Activated CD8-positive, alpha-beta T cell treated with anti-CD3 and anti-CD28 coated beads for 36 hours (primary cell): ENCODE data around the gene KYNU. TPM values are rescaled to one million over a fixed set of nuclear protein-coding genes. Genes with fewer than 3 reads are reported as not detected.

Source experiments
- ATAC-seq: fragments of 200-7000 bp; cut with Tn5 transposase; one replicate; pipeline ENCODE4 v1.10.0; 2021; ENCODE audit warnings: mild to moderate bottlenecking, moderate library complexity
- CTCF ChIA-PET: fragments of 350-600 bp; sonication (Branson Sonifier 250); formaldehyde crosslinking; loops from one replicate; lab custom pipeline; 2021; ENCODE audit warnings: antibody characterized with exemption; lab: Charles Lee
- POLR2A ChIA-PET: fragments of 350-600 bp; sonication (Branson Sonifier 250); formaldehyde crosslinking; loops from one replicate; lab custom pipeline; 2021; ENCODE audit warnings: antibody characterized with exemption; lab: Charles Lee
- DNase-seq: peaks from one replicate; pipeline ENCODE4 v3.0.0-alpha.2; 2020
- H3K27ac Mint-ChIP-seq: one replicate; pipeline ENCODE4 v1.8.0; 2021; ENCODE audit warnings: mild to moderate bottlenecking, mixed read lengths
- H3K27me3 Mint-ChIP-seq: one replicate; pipeline ENCODE4 v1.8.0; 2021; ENCODE audit warnings: mixed read lengths
- H3K36me3 Mint-ChIP-seq: one replicate; pipeline ENCODE4 v1.8.0; 2021; ENCODE audit warnings: low read depth, mixed read lengths
- H3K4me1 Mint-ChIP-seq: one replicate; pipeline ENCODE4 v1.8.0; 2021; ENCODE audit warnings: low read depth, mixed read lengths
- H3K4me3 Mint-ChIP-seq: one replicate; pipeline ENCODE4 v1.8.0; 2021; ENCODE audit warnings: mild to moderate bottlenecking, moderate library complexity, mixed read lengths
- H3K9me3 Mint-ChIP-seq: one replicate; pipeline ENCODE4 v1.8.0; 2021; ENCODE audit warnings: mixed read lengths
- intact Hi-C: fragments of 100-400 bp; cut with micrococcal nuclease; formaldehyde crosslinking; loops from one replicate; pipeline ENCODE4 v1.10.0; 2022
- total RNA-seq, 2 experiments: library from RNA; stranded (reverse); gene quantifications; one replicate each; pipeline ENCODE4 v1.2.3, GENCODE V29; 2021
- TF ChIP-seq, protein P1 (sequence below): fragments of 200-600 bp; IDR thresholded peaks from one replicate; pipeline ENCODE4 v1.8.0; 2022; ENCODE audit warnings: antibody characterized with exemption, mild to moderate bottlenecking

The KYNU gene
- total RNA-seq, 2 experiments from 2014 or later, result not detected

GRCh38 chr2:142870526-142870925 lies 6.9 kb upstream of the KYNU start:
- H3K4me1 Mint-ChIP-seq, result no peaks in the 10 kb centered on the region
- no peaks in the 10 kb centered on the region for H3K9me3 Mint-ChIP-seq
- no peaks in the 10 kb centered on the region for H3K36me3 Mint-ChIP-seq
- DNase-seq (no peak), ATAC-seq (no peak)
- ChIA-PET CTCF (no interaction called here), POLR2A (no interaction called here)
- TF ChIP-seq, protein P1, sequence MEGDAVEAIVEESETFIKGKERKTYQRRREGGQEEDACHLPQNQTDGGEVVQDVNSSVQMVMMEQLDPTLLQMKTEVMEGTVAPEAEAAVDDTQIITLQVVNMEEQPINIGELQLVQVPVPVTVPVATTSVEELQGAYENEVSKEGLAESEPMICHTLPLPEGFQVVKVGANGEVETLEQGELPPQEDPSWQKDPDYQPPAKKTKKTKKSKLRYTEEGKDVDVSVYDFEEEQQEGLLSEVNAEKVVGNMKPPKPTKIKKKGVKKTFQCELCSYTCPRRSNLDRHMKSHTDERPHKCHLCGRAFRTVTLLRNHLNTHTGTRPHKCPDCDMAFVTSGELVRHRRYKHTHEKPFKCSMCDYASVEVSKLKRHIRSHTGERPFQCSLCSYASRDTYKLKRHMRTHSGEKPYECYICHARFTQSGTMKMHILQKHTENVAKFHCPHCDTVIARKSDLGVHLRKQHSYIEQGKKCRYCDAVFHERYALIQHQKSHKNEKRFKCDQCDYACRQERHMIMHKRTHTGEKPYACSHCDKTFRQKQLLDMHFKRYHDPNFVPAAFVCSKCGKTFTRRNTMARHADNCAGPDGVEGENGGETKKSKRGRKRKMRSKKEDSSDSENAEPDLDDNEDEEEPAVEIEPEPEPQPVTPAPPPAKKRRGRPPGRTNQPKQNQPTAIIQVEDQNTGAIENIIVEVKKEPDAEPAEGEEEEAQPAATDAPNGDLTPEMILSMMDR, result no peak
- no peaks in the 10 kb centered on the region for H3K27me3 Mint-ChIP-seq
- H3K4me3 Mint-ChIP-seq, result no peak overlapping the region
- no peak overlapping the region for H3K27ac Mint-ChIP-seq
- intact Hi-C loops, result no loop called here

- Mint-ChIP-seq H3K27me3 (no peaks in the 10 kb centered on the region), H3K27ac (no peak overlapping the region), H3K4me3 (no peak overlapping the region), H3K36me3 (no peaks in the 10 kb centered on the region), H3K4me1 (no peaks in the 10 kb centered on the region), H3K9me3 (no peaks in the 10 kb centered on the region)
- ChIA-PET POLR2A (no interaction called here), CTCF (no interaction called here)
- DNase-seq, result no peak
- TF ChIP-seq, protein P1, result no peak
- intact Hi-C loops, result no loop called here
- ATAC-seq, result no peak
Observed at GRCh38 chr2:142871396-142871795, 6.1 kb upstream of the KYNU start.

- TF ChIP-seq, protein P1, result no peak
- H3K27ac Mint-ChIP-seq, result no peak overlapping the region
- no peaks in the 10 kb centered on the region for H3K36me3 Mint-ChIP-seq
- H3K27me3 Mint-ChIP-seq, result no peaks in the 10 kb centered on the region
- no peaks in the 10 kb centered on the region for H3K4me1 Mint-ChIP-seq
- DNase-seq (no peak), ATAC-seq (no peak)
- H3K9me3 Mint-ChIP-seq, result no peaks in the 10 kb centered on the region
- CTCF ChIA-PET, result no interaction called here
- no peak overlapping the region for H3K4me3 Mint-ChIP-seq
- intact Hi-C loops, result no loop called here
- POLR2A ChIA-PET, result interaction anchor here (0.7 kb wide), 1 partner anchor 73 kb away, joined by 3 read pairs; no protein-coding TSS in a partner anchor
Observed at GRCh38 chr2:142872882-142873724, 4.4 kb upstream of the KYNU start.

- Mint-ChIP-seq H3K4me1 (no peaks in the 10 kb centered on the region), H3K36me3 (no peaks in the 10 kb centered on the region), H3K4me3 (no peak overlapping the region), H3K27me3 (no peaks in the 10 kb centered on the region), H3K9me3 (no peaks in the 10 kb centered on the region), H3K27ac (no peak overlapping the region)
- CTCF ChIA-PET, result no interaction called here
- TF ChIP-seq, protein P1, result no peak
- DNase-seq (no peak), ATAC-seq (no peak)
- intact Hi-C loops, result no loop called here
- POLR2A ChIA-PET, result no interaction called here
Observed at GRCh38 chr2:142873831-142874287, 3.6 kb upstream of the KYNU start.

GRCh38 chr2:142874293-142874814 lies 3.1 kb upstream of the KYNU start:
- ATAC-seq (no peak), DNase-seq (no peak)
- intact Hi-C loops, result no loop called here
- TF ChIP-seq, protein P1, result no peak
- H3K27me3 Mint-ChIP-seq, result no peaks in the 10 kb centered on the region
- no peaks in the 10 kb centered on the region for H3K4me1 Mint-ChIP-seq
- no peak overlapping the region for H3K4me3 Mint-ChIP-seq
- no peaks in the 10 kb centered on the region for H3K9me3 Mint-ChIP-seq
- no peaks in the 10 kb centered on the region for H3K36me3 Mint-ChIP-seq
- no peak overlapping the region for H3K27ac Mint-ChIP-seq
- ChIA-PET CTCF (no interaction called here), POLR2A (no interaction called here)
